Hepatocyte (in vitro differentiated cells): Measurements from ENCODE around the gene MTR. TPM values are rescaled to one million over a fixed set of nuclear protein-coding genes. Genes with fewer than 3 reads are reported as not detected.

ENCODE experiments used
- DNase-seq: peaks from one replicate; pipeline ENCODE4 v3.0.0-alpha.2; 2016; ENCODE audit warnings: low spot score
- H2AFZ ChIP-seq: fragments of 200-600 bp; sonication (generic); 2 replicates; pipeline ENCODE4 v1.6.0; 2016; ENCODE audit warnings: antibody characterized with exemption, mild to moderate bottlenecking
- H3K27ac ChIP-seq: fragments of 200-600 bp; sonication (generic); 2 replicates; pipeline ENCODE4 v1.5.1; 2016; ENCODE audit warnings: mild to moderate bottlenecking
- H3K27me3 ChIP-seq: fragments of 200-600 bp; sonication (generic); 2 replicates; pipeline ENCODE4 v1.6.1; 2016
- H3K36me3 ChIP-seq: fragments of 200-600 bp; sonication (generic); replicated peaks from 2 replicates; pipeline ENCODE4 v1.5.1; 2016; ENCODE audit warnings: low read depth; ENCODE audit not compliant: insufficient read depth
- H3K4me1 ChIP-seq: fragments of 200-600 bp; sonication (generic); 2 replicates; pipeline ENCODE4 v1.5.1; 2016; ENCODE audit warnings: mild to moderate bottlenecking, moderate library complexity; ENCODE audit not compliant: insufficient read depth
- H3K4me2 ChIP-seq: fragments of 200-600 bp; sonication (generic); 2 replicates; pipeline ENCODE4 v1.6.0; 2016
- H3K4me3 ChIP-seq: fragments of 200-600 bp; sonication (generic); 2 replicates; pipeline ENCODE4 v1.5.1; 2016; ENCODE audit warnings: mild to moderate bottlenecking
- H3K79me2 ChIP-seq: fragments of 200-600 bp; sonication (generic); 2 replicates; pipeline ENCODE4 v1.6.0; 2017; ENCODE audit warnings: mild to moderate bottlenecking
- H3K9me2 ChIP-seq: fragments of 200-600 bp; sonication (generic); replicated peaks from 2 replicates; pipeline ENCODE4 v1.6.0; 2017; ENCODE audit warnings: mild to moderate bottlenecking; ENCODE audit not compliant: insufficient read depth
- H3K9me3 ChIP-seq: fragments of 200-600 bp; sonication (generic); 2 replicates; pipeline ENCODE4 v1.5.1; 2016; ENCODE audit warnings: low read depth, mild to moderate bottlenecking
- H4K20me1 ChIP-seq: fragments of 200-600 bp; sonication (generic); 2 replicates; pipeline ENCODE4 v1.6.0; 2016; ENCODE audit warnings: mild to moderate bottlenecking; ENCODE audit not compliant: insufficient read depth, poor library complexity, severe bottlenecking
- EZH2 ChIP-seq: fragments of 200-600 bp; sonication (generic); IDR thresholded peaks from 2 replicates; pipeline ENCODE4 v1.6.1; 2016; ENCODE audit warnings: antibody characterized with exemption, mild to moderate bottlenecking, borderline replicate concordance
- EZH2phosphoT487 ChIP-seq: fragments of 200-600 bp; sonication (generic); IDR thresholded peaks from one replicate; pipeline ENCODE4 v1.6.1; 2018; ENCODE audit warnings: antibody characterized with exemption, mild to moderate bottlenecking, low read depth, moderate library complexity; ENCODE audit not compliant: unreplicated experiment, severe bottlenecking
- WGBS: methylation state at CpG from one replicate; pipeline ENCODE4 v1.1.6; 2016; ENCODE audit warnings: low lambda C conversion rate; ENCODE audit errors: missing lambda C conversion rate; 5-methylcytosine and 5-hydroxymethylcytosine counted together
- polyA plus RNA-seq: library from polyadenylated mRNA; unstranded; fragments of >200 nt; fragmentation: Nextera tagmentation; extraction: Ambion mirVana; gene quantifications from 2 replicates; pipeline ENCODE4 v1.2.1, GENCODE V29; 2016
- total RNA-seq: library from RNA; depleted of rRNA; stranded (reverse); fragments of >200 nt; gene quantifications from 2 replicates; pipeline ENCODE4 v1.2.3, GENCODE V29; 2014
- TF ChIP-seq, protein P1 (sequence below): fragments of 200-600 bp; sonication (generic); IDR thresholded peaks from 2 replicates; pipeline ENCODE4 v1.5.1; 2016; ENCODE audit warnings: antibody characterized with exemption, mild to moderate bottlenecking; ENCODE audit not compliant: poor library complexity

MTR gene
- total and polyA plus RNA-seq, 2 experiments from 2014 or later = 9.6 to 23.8 TPM

DNA sequence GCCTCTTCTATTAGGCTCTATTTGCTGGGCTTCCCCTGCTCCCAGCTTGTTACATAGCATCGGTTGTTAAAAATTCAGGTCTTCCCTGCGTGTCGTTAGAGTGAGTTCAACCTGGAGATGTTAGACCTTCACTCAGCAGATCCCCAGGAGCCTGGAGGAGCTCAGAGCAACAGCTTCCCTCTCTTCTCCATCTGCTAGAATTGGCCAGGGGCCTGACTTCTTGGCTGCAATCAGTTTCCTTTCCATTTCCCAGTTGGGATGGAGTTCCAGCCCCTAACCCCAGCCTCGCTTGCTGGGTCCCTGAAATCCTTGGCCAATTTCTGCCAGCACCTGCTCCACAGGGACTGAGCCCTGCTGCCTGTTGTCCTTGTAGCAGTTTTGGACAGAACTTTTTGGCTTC, 153.3 kb downstream of the MTR start:
- TF ChIP-seq EZH2phosphoT487 (no peak), EZH2 (no peak)
- TF ChIP-seq, protein P1, sequence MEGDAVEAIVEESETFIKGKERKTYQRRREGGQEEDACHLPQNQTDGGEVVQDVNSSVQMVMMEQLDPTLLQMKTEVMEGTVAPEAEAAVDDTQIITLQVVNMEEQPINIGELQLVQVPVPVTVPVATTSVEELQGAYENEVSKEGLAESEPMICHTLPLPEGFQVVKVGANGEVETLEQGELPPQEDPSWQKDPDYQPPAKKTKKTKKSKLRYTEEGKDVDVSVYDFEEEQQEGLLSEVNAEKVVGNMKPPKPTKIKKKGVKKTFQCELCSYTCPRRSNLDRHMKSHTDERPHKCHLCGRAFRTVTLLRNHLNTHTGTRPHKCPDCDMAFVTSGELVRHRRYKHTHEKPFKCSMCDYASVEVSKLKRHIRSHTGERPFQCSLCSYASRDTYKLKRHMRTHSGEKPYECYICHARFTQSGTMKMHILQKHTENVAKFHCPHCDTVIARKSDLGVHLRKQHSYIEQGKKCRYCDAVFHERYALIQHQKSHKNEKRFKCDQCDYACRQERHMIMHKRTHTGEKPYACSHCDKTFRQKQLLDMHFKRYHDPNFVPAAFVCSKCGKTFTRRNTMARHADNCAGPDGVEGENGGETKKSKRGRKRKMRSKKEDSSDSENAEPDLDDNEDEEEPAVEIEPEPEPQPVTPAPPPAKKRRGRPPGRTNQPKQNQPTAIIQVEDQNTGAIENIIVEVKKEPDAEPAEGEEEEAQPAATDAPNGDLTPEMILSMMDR = no peak
- H3K79me2 ChIP-seq = no peaks in the 10 kb centered on the region
- no peaks in the 10 kb centered on the region for H3K36me3 ChIP-seq
- no peaks in the 10 kb centered on the region for H4K20me1 ChIP-seq
- H3K27ac ChIP-seq = no peak overlapping the region
- H3K4me3 ChIP-seq = no peak overlapping the region
- no peak for DNase-seq
- WGBS = 84% methylated on average over 4 of the region's 4 CpGs
- peaks cover 3% of the 10 kb centered on the region for H3K4me1 ChIP-seq
- H2AFZ ChIP-seq = no peak overlapping the region
- no peaks in the 10 kb centered on the region for H3K27me3 ChIP-seq
- no peaks in the 10 kb centered on the region for H3K9me3 ChIP-seq
- no peaks in the 10 kb centered on the region for H3K9me2 ChIP-seq
- H3K4me2 ChIP-seq = no peak overlapping the region

DNA sequence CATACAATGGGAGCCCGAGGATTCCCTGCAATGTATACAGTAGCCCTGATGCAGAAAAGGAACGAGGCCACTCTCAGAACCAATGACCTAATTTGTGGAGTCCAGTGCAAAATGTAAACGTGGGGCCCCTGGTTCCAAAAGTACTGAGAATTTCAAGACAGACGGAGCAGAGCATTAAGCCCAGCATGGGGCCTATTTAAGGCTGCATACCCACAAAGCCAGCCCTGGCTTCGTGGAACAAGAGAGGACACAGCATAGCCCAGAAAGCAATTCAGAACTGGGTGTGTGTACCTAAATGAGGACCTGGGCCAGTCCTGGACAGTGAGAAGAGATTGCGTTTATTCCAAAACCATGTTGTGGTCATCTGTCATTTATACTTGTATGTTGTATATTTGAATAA, 153.9 kb downstream of the MTR start:
- H3K79me2 ChIP-seq = no peaks in the 10 kb centered on the region
- H4K20me1 ChIP-seq = no peaks in the 10 kb centered on the region
- H3K36me3 ChIP-seq = no peaks in the 10 kb centered on the region
- H3K9me2 ChIP-seq = no peaks in the 10 kb centered on the region
- WGBS = 79% methylated on average over 6 of the region's 6 CpGs
- H3K4me1 ChIP-seq = peaks cover 3% of the 10 kb centered on the region
- no peaks in the 10 kb centered on the region for H3K27me3 ChIP-seq
- no peak overlapping the region for H3K4me3 ChIP-seq
- no peak overlapping the region for H3K27ac ChIP-seq
- no peak overlapping the region for H3K4me2 ChIP-seq
- TF ChIP-seq, protein P1 = no peak
- no peak for TF ChIP-seq EZH2
- no peak for TF ChIP-seq EZH2phosphoT487
- H2AFZ ChIP-seq = no peak overlapping the region
- H3K9me3 ChIP-seq = no peaks in the 10 kb centered on the region
- no peak for DNase-seq

DNA sequence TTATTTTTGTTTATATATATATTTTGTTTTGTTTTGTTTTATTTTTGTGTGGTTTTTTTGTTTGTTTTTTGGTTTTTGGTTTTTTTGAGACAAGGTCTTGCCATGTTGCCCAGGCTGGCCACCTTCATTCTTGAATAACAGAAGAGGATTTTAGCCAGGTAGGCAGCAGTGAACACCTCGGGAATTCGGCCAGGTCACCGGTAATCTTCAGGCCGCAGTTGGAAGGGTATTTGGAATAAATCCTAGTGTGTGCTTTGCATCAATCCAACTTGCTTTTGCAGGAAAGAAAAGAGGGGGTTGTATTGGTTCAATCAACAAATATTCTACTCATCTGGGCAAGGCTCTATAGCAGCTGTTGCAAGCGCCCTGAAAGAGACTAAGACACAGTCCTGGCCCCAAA, 155.3 kb downstream of the MTR start:
- TF ChIP-seq, protein P1 = no peak
- no peak for TF ChIP-seq EZH2
- TF ChIP-seq EZH2phosphoT487 = no peak
- H3K36me3 ChIP-seq = no peaks in the 10 kb centered on the region
- H3K27me3 ChIP-seq = no peaks in the 10 kb centered on the region
- no peak for DNase-seq
- no peaks in the 10 kb centered on the region for H4K20me1 ChIP-seq
- H3K79me2 ChIP-seq = no peaks in the 10 kb centered on the region
- no peak overlapping the region for H3K4me2 ChIP-seq
- no peaks in the 10 kb centered on the region for H3K9me2 ChIP-seq
- H3K4me3 ChIP-seq = no peak overlapping the region
- no peaks in the 10 kb centered on the region for H3K9me3 ChIP-seq
- H3K27ac ChIP-seq = no peak overlapping the region
- peaks cover 3% of the 10 kb centered on the region for H3K4me1 ChIP-seq
- WGBS = 93% methylated on average over 5 of the region's 5 CpGs
- H2AFZ ChIP-seq = no peak overlapping the region

DNA sequence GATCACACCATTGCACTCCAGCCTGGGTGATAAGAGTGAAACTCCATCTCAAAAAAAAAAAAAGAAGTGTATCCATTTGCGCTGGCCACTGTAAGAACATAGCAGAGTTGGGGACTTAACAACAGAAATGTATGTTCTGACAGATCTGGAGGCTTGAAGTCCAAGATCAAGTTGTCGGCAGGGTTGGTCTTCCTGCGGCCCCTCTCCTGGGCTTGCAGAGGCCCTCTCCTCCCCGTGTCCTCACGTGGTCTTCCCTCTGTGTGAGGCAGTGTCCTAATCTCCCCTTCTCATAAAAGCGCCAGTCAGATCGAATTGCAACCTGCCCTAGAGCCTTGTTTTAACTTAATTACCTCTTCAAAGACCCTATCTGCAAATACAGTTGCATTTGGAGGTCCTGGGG, 156.6 kb downstream of the MTR start:
- Histone ChIP-seq H3K36me3 (no peaks in the 10 kb centered on the region), H3K79me2 (no peaks in the 10 kb centered on the region), H3K4me2 (no peak overlapping the region), H2AFZ (no peak overlapping the region), H3K4me1 (peaks cover 3% of the 10 kb centered on the region), H3K9me3 (no peaks in the 10 kb centered on the region), H3K4me3 (no peak overlapping the region), H4K20me1 (no peaks in the 10 kb centered on the region), H3K27ac (no peak overlapping the region), H3K9me2 (no peaks in the 10 kb centered on the region), H3K27me3 (no peaks in the 10 kb centered on the region)
- DNase-seq = no peak
- 41% methylated on average over 7 of the region's 7 CpGs for WGBS
- TF ChIP-seq, protein P1 = no peak
- TF ChIP-seq EZH2phosphoT487 = no peak
- TF ChIP-seq EZH2 = no peak
